Pancreas (tissue), 10 donors: Measurements from ENCODE around the gene CCDC148. TPM values are rescaled to one million over a fixed set of nuclear protein-coding genes. Genes with fewer than 3 reads are reported as not detected.

Experiments used
- ATAC-seq, 4 donors: fragments of 200-7000 bp; cut with Tn5 transposase; one replicate each; pipeline versions ENCODE4 v1.8.0 to v1.9.1; 2020; ENCODE audit warnings: mild to moderate bottlenecking in 4 of 4, moderate library complexity in 4 of 4
- DNase-seq, 6 donors: peaks; one replicate each; pipeline ENCODE4 v3.0.0-alpha.2; 2020
- FAIRE-seq: peaks from 2 replicates; lab custom pipeline; 2012; peaks lifted over from hg19 to GRCh38; lab: Jason Lieb, UNC
- H3K27ac ChIP-seq, 4 donors: fragments of 200-600 bp; sonication (generic); 1 replicate in 3 of 4; 2 replicates in 1 of 4; pipeline versions ENCODE4 v1.5.0 to v1.8.0; 2020
- H3K27me3 ChIP-seq, 4 donors: fragments of 200-600 bp; one replicate each; pipeline ENCODE4 v1.8.0; 2021
- H3K36me3 ChIP-seq, 3 donors: fragments of 200-600 bp; sonication (generic) in 1 of 3; one replicate each; pipeline versions ENCODE4 v1.5.0 to v1.8.0; 2020 to 2021
- H3K4me1 ChIP-seq, 3 donors: fragments of 200-600 bp; one replicate each; pipeline ENCODE4 v1.8.0; 2021
- H3K4me3 ChIP-seq, 4 donors: fragments of 200-600 bp; sonication (generic) in 2 of 4; one replicate each; pipeline versions ENCODE4 v1.5.0 to v1.8.0; 2020 to 2021
- H3K9me3 ChIP-seq, 4 donors: fragments of 200-600 bp; one replicate each; pipeline ENCODE4 v1.8.0; 2021
- WGBS, 2 donors: extraction: QIAGEN DNeasy Blood & Tissue Kit; methylation state at CpG; one replicate each; pipeline ENCODE4 v1.1.7; 2013; 5-methylcytosine and 5-hydroxymethylcytosine counted together
- intact Hi-C, 3 donors: fragments of 100-400 bp; cut with DNase I; formaldehyde crosslinking; loops; one replicate each; pipeline versions ENCODE4 v1.11.1 to v1.14.2; 2022
- polyA plus RNA-seq, 2 donors: library from polyadenylated mRNA; stranded (reverse); fragments of 200-250 nt; gene quantifications; one replicate each; pipeline ENCODE4 v1.2.3, GENCODE V29; 2013
- total RNA-seq, 6 donors: library from RNA; stranded (reverse); fragmentation: NEBNext Ultra II Directional in 4 of 6; extraction: Animal tissue kit (Norgen Biotek cat#: 25700) in 4 of 6; gene quantifications; one replicate each; pipeline versions ENCODE4 v1.2.1 to v1.2.4, GENCODE V29; 2021 to 2023
- TF ChIP-seq, protein P1 (sequence below), 4 donors: fragments of 200-600 bp; sonication (generic) in 3 of 4; IDR thresholded peaks; one replicate each; pipeline versions ENCODE4 v1.5.0 to v1.8.0; 2021; ENCODE audit warnings: antibody characterized with exemption in 4 of 4
- donor health status: healthy with polysubstance abuse.
- donor health status: DM: no; HTN: no; CAD: no; lungs with moderate emphysema.
- donor health status: DM: no; HTN: no; CAD: no.
- donor health status: control.
- donor health status: control.
- donor health status: Bipolar disorder and iron deficiency.
- donor health status: DM: yes; HTN: yes; CAD: no.
- donor health status: DM: no; HTN: no; CAD: no.
- donor health status: DM: no; HTN: no; CAD: no.
- donor health status: DM: yes; HTN: yes; CAD: no.

Gene CCDC148
- total and polyA plus RNA-seq, 8 donors = 0.38 to 1.5 (median 0.79) TPM

DNA sequence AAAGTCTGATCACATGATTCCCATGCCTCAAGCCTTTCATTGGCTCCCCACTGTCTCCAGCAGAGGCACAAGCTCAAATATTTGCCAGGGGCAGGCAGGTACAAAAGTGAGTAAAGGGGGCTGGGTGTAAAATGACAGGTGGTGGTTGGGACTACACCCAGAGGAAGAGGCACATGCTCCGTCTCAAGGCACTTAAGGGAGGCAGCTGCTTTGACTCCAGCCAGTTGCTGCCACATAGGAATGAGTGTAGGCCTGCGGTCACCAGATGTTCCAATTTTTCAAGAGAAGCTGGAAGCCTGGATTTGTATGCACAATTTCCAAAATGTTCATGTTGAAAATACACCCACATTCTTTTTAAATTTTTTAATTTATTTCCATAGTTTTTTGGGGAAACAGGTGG, 190.4 kb downstream of the CCDC148 start:
- H3K4me3 ChIP-seq = no peak overlapping the region
- no peak overlapping the region for H3K27ac ChIP-seq
- H3K9me3 ChIP-seq = no peaks in the 10 kb centered on the region
- DNase-seq (no peak), ATAC-seq (no peak), FAIRE-seq (no peak)
- TF ChIP-seq, protein P1, sequence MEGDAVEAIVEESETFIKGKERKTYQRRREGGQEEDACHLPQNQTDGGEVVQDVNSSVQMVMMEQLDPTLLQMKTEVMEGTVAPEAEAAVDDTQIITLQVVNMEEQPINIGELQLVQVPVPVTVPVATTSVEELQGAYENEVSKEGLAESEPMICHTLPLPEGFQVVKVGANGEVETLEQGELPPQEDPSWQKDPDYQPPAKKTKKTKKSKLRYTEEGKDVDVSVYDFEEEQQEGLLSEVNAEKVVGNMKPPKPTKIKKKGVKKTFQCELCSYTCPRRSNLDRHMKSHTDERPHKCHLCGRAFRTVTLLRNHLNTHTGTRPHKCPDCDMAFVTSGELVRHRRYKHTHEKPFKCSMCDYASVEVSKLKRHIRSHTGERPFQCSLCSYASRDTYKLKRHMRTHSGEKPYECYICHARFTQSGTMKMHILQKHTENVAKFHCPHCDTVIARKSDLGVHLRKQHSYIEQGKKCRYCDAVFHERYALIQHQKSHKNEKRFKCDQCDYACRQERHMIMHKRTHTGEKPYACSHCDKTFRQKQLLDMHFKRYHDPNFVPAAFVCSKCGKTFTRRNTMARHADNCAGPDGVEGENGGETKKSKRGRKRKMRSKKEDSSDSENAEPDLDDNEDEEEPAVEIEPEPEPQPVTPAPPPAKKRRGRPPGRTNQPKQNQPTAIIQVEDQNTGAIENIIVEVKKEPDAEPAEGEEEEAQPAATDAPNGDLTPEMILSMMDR (IDR thresholded peaks at IDR 0.05) = no peak
- H3K27me3 ChIP-seq = no peaks in the 10 kb centered on the region
- WGBS, 2 donors = 82 to 90% methylated on average over 2 of the region's 2 CpGs
- intact Hi-C loops = no loop called here
- H3K36me3 ChIP-seq = no peaks in the 10 kb centered on the region
- no peaks in the 10 kb centered on the region for H3K4me1 ChIP-seq

- no peaks in the 10 kb centered on the region for H3K9me3 ChIP-seq
- no peak for DNase-seq
- intact Hi-C loops = no loop called here
- H3K4me1 ChIP-seq = no peaks in the 10 kb centered on the region
- no peak overlapping the region for H3K4me3 ChIP-seq
- 68 to 82% methylated on average over 2 of the region's 2 CpGs for WGBS, 2 donors
- H3K27me3 ChIP-seq = no peaks in the 10 kb centered on the region
- no peak for FAIRE-seq
- no peak for ATAC-seq
- TF ChIP-seq, protein P1 (IDR thresholded peaks at IDR 0.05) = no peak
- no peak overlapping the region for H3K27ac ChIP-seq
- no peaks in the 10 kb centered on the region for H3K36me3 ChIP-seq
Observed at GRCh38 chr2:158255257-158255656, 201.3 kb downstream of the CCDC148 start.

DNA sequence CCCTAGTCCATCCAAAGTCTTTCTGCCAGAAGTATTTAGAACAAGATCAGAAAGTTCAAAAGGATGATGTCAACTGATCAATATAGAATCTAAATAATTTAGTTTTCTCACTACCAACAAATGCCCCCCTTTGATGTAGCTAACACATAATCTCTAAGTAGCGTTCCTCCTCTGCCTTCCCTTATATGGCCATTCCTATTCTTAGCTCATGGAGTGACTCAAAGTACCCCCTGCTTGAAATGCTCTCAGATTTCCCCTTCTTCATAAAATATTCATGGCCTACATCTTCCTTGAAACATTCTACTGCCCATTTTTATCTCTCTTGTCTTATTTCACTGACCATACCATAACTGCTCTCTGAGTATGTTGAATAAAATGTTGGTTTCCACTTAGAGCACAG, 203.4 kb downstream of the CCDC148 start:
- ATAC-seq = no peak
- no peaks in the 10 kb centered on the region for H3K27me3 ChIP-seq
- H3K27ac ChIP-seq = no peak overlapping the region
- TF ChIP-seq, protein P1 (IDR thresholded peaks at IDR 0.05) = no peak
- intact Hi-C loops = no loop called here
- H3K4me1 ChIP-seq = no peaks in the 10 kb centered on the region
- FAIRE-seq = no peak
- 96 to 100% methylated on average over 1 of the region's 1 CpG for WGBS, 2 donors
- H3K9me3 ChIP-seq = no peaks in the 10 kb centered on the region
- no peak overlapping the region for H3K4me3 ChIP-seq
- H3K36me3 ChIP-seq = no peaks in the 10 kb centered on the region
- DNase-seq = no peak

DNA sequence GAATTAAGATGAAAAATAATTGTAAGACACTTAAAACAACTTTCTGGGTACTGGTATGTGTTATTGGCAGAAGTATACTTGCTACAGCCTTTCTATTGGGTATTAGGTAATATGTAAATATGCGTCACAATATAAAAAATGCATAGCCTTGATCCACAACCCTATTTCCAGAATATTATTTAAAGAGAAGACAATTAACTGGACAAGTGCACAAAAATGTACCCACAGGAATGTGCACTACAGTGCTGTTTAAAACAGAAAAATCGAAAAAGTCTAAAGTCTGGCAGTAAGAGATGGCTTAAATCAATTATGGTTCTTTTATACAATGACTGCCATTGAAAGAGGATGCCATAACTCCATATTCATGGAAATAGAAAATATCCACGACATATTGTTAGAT, 205.2 kb downstream of the CCDC148 start:
- Histone ChIP-seq H3K36me3 (no peaks in the 10 kb centered on the region), H3K4me1 (no peaks in the 10 kb centered on the region), H3K4me3 (no peak overlapping the region), H3K27ac (no peak overlapping the region), H3K27me3 (no peaks in the 10 kb centered on the region), H3K9me3 (no peaks in the 10 kb centered on the region)
- FAIRE-seq (no peak), DNase-seq (no peak), ATAC-seq (no peak)
- WGBS, 2 donors = 59 to 70% methylated on average over 3 of the region's 3 CpGs
- TF ChIP-seq, protein P1 (IDR thresholded peaks at IDR 0.05) = no peak
- intact Hi-C loops = no loop called here

- Histone ChIP-seq H3K36me3 (no peaks in the 10 kb centered on the region), H3K4me3 (no peak overlapping the region), H3K27ac (no peak overlapping the region), H3K27me3 (no peaks in the 10 kb centered on the region), H3K4me1 (no peaks in the 10 kb centered on the region), H3K9me3 (no peaks in the 10 kb centered on the region)
- TF ChIP-seq, protein P1 (IDR thresholded peaks at IDR 0.05) = no peak
- no peak for FAIRE-seq
- intact Hi-C loops = no loop called here
- WGBS, 2 donors = 59 to 85% methylated on average over 4 of the region's 4 CpGs
- DNase-seq = no peak
- no peak for ATAC-seq
Observed at GRCh38 chr2:158243392-158243791, 213.2 kb downstream of the CCDC148 start.
